SHP77 treated with DMSO at 0.1 percent for 48 hours (cell line): ENCODE measurements around the gene CEP70.
"Not testable (repeated sequence)": the region's sequence is repeated elsewhere in the genome, so short reads cannot be mapped to it uniquely, and the experiment has no call there.

Source experiments
- DNase-seq: peaks from one replicate; lab custom pipeline; 2025; lab: John Stamatoyannopoulos, UW

The CEP70 gene

DNA sequence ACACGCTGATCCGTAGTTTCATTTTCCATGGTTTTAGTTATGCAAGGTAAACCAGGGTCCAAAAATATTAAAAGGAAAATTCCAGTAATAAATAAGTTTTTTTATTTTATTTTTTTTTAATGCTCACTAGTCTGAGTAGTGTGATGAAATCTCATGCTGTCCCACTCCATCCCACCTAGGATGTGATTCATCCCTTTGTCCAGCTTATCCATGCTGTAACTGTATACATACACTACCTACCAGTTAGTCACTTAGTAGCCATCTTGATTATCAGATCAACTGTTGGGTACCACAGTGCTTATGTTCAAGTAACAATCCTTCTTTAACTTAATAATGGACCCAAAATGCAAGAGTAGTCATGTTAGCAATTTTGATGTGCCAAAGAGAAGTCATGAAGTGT is 84.5 kb downstream of the CEP70 start:
- DNase-seq: no peak

DNA sequence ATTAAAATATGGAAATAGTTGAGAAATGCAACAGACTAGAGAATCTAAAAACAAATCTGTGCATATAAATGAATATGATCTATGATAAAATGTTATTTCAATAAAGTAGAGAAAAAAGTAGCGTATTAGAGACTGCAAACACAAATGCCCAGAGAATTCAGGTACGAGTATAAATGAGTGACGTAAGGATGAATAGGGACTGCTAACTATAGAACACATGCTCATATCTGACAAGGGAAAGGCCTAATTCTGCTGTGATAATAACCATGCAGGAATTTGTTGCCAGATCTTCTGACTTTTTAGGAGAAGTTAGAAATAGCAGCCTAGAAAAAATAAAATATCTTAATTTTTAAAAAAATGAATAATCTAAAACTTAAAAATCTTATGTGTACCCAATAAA is 86.5 kb downstream of the CEP70 start:
- no peak for DNase-seq

DNA sequence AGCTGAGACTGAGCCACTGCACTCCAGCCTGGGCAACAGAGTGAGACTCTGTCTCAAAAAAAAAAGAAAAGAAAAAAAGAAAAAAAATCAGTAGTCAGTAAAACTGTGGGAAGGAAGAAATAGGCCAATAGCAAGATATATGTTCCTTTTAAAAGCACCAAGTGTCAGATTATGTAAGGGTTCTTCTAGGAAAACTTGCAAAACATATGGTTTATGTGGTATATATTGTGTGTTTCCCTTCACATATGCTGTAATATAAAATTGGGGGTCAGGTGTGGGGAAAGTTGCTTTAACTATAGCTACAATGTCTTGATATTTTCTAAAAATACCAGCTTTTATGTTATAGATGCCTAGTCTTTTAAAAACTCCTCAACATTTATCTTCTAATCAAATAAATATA is 95.1 kb downstream of the CEP70 start:
- DNase-seq: no peak

DNA sequence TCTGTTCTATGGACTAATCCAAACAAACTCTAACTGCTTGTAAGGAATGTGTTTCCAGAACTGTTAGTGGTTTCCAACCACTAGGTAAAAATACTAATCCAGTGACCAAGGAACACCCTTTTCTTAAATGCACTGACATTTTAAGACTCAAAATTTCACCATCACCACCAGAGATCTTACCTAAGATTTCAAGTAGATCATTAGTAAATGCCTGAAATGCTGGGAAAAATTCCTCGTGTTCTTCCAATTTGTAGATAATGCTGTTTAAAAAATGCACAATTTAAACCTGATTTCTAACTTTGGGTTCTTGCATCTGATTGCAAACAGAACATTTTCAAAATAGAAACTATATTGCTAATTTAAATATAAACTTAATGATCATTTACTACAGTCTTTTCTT is 96.2 kb downstream of the CEP70 start:
- no peak for DNase-seq

DNA sequence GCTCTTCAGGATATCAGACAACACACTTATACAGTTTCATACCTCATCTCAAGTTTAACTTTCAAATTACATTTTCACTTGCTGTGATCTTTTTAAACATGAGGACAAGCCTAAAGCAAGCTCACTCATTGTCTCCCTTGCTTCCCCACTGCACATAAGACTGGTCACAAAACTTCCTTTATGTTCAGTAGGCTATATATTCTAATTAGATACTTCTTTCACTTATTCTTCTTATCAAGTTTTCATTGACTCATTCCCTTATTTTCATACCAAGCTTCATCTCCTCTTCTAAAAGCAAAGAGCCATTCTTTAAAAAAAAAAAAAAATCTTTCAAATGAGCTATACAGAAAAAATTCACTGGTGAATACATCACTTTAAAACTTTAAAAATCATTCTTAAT is 97.0 kb downstream of the CEP70 start:
- no peak for DNase-seq

DNA sequence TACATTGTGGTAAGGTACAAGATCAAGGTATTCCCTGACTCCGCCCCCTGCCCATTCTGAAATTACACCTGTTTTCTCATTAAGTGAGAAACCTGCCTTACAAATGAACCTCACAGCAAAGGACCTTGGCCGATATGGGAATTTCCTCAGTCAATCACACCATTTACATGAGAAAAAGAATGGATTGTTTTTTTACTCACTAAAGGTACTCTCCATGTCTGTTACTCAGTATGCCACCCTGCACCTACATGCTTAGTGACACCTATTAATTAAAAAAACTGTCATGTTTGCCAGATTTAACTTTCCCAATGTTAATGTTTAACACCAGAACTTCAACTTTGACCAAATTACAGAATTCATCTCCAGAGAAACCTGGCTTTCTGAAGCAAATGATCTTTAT is 97.6 kb downstream of the CEP70 start:
- no peak for DNase-seq

DNA sequence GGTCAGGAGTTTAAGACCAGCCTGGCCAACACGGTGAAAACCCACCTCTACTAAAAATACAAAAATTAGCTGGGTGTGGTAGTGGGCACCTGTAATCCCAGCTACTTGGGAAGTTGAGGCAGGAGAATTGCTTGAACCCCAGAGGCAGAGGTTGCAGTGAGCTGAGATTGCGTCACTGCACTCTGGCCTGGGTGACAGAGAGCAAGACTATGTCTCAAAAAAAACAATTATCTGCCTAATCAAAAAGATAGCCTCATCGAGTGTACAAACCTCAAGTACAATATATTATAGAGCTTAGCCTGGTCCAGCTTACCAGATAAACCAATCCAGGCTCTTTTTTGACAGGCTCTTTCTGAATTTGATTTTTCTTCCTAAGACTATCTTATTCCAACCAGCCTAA is 98.4 kb downstream of the CEP70 start:
- not testable (repeated sequence) for DNase-seq

DNA sequence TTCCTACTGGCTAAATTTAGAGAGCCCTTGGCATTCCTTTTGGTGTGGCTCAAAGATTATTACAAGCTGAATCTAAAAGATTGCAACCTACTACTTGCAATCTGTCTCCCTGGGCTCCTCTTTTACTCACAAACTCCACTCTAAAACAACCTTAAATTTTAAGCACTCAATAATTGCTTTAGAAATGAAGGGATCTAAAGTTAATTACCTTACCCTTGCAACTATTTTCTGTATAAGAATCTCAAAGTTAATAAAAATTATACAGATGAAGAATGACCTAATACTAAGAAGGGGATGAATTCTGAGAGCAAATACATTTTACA is 99.5 kb downstream of the CEP70 start:
- no peak for DNase-seq

DNA sequence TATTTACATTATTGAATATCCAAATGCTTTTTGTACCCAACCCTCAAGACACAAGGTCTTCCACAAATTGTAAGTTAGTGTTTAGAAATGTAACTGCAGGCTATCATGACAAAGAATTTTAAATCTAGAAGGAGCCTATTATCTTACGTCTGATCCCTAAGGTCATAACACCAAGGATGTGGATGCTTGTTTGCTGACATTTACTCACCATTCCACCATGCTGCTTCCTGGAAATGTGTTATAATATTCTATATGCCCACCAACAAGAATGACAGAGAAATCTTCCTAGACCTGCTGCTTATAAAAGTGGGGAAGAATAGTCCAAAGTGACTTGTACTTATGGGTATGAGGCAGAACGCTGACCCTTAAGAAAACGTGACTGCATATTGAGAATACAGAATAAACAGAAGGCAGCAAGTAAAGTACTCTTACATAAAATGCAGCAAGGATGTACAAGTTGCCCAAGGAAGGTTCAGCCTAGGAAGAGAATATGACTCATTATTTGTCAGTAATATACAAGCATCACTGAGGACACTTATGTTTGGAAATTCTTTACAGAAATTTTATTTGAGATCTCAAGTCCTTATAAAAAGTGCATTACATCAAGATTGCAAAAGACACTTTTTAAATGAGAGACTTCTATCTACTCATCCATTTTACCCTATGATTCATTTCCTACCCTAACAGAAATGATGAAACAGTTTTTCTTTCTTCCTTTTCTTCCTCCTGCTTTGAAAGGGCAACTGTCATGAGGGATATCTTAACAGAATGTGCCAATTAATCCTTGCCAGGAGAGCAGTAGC is 100.1 kb downstream of the CEP70 start:
- no peak for DNase-seq

DNA sequence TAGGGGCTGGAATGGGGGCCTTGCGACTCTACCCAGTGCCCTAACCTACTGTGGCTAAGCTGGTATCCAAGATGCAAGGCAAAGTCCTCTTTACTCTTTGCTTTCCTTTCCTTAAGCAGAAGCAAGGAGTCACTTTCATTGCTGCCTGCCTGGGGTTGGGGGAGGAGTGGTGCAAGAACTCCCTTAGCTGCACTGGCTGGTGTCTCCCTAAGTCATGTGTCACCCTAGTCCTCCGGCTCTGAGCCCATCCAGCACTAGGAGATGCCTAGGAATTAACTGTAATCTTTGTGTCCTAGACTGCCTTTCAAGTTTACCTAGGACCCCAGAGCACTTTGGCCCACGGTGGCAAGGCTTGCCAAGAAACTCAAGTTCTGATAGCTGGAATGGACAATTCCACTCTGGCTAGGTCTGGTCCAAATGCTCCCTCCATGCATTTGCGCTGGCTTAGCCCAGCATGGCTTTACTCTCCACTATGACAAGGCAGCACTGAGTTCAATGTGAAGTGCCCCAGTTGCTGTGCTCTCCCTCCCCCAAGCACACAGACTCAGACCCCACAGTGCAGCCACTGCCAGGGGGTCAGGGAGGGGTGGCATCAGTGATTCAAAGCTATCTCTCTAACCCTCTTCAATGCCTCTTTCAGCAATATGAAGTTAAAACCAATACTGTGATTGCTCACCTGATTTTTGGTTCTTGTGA is 100.9 kb downstream of the CEP70 start:
- no peak for DNase-seq

DNA sequence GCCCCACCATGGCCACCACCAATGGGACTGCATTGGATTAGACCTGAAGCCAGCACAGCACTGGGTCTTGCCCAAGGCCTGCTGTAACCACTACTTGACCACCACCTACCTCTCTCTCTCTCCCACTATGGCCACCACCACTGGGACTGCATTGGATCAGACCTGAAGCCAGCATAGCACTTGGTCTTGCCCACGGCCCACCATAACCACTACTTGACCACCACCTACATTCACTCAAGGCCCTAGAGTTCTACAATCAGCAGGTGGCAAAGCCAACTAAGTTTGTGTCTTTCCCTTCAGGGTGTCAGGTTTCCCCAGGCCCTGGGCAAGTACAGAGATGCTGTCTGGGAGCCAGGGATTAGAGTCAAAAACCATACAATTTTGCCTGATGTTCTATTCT is 102.1 kb downstream of the CEP70 start:
- DNase-seq: no peak

DNA sequence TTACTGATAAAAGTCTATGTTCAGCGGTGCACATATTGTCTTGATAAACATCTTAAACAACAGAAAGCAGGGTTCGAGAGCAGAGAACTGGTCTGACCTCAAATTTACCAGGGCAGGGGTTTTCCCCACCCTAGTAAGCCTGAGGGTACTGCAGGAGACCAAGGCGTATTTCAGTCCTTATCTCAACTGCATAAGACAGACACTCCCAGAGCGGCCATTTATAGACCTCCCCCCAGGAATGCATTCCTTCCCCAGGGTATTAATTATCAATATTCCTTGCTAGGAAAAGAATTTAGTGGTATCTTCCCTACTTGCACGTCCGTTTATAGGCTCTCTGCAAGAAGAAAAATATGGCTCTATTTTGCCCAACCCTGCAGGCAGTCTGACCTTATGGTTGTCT is 107.5 kb downstream of the CEP70 start:
- DNase-seq: not testable (repeated sequence)

DNA sequence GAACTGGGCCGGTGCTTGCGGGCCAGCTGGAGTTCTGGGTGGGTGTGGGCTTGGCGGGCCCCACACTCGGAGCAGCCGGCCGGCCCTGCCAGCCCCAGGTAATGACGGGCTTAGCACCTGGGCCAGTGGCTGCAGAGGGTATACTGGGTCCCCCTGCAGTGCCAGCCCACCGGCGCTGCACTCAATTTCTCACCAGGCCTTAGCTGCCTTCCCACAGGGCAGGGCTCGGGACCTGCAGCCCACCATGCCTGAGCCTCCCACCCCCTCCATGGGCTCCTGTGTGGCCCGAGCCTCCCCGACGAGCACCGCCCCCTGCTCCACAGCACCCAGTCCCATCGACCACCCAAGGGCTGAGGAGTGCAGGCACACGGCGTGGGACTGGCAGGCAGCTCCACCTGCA is 109.4 kb downstream of the CEP70 start:
- not testable (repeated sequence) for DNase-seq

DNA sequence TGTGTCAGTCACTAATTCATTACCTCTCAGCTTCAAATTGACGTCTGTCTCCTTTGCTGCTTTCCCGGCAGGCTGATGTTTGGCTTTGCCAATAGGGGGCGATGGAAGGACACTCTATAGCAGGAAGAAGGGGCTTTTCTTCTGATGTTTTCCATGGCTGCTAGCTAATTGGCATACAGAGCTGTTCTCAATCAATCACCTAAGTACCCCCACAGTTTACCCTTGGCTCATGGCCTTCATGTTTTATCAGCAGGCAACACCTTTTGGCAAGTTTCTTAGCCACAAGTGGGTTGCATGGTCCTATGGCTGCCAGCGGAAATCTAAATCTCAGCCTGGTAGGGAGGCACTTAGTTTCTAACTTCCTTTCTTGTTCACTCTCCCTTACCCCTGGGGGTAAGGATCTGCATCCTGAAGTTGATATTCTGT is 114.6 kb downstream of the CEP70 start:
- DNase-seq: no peak

DNA sequence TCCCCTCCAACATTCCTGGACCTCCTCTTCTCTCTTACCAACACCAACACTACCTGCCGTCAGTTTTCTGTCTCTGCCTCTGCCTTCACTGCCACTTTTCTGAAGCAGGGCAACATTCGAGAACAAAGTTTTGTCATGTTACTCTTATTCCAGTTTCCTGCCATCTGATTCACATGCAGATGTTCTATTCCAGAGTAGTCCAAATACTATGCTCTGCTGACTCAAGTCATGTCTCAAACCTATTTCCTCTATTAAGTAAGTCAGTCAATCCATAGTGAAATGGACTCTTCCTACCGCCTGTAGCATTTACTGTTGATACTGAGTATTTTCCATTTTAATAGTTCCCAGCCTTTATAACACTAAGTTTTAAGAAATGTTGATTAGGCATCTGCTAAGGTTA is 116.3 kb downstream of the CEP70 start:
- DNase-seq: no peak

DNA sequence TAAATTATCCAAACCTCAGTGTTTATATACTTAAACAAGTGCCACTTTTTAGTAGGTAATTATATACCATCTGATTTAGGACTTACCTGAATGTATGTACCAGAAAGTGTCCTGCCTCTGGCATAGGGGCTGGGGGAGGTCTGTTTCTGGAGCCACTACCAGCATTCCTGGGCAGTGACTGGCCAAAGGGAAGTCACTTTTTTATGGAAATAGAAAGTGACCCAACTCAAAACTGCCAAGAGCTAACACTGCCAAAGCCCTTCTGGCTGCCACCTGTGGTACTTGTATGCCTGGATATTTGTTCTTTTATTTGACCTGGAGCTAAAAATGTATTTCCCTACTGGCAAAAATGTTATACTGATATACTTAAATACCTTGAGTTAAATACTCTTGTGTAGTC is 116.9 kb downstream of the CEP70 start:
- DNase-seq: no peak

DNA sequence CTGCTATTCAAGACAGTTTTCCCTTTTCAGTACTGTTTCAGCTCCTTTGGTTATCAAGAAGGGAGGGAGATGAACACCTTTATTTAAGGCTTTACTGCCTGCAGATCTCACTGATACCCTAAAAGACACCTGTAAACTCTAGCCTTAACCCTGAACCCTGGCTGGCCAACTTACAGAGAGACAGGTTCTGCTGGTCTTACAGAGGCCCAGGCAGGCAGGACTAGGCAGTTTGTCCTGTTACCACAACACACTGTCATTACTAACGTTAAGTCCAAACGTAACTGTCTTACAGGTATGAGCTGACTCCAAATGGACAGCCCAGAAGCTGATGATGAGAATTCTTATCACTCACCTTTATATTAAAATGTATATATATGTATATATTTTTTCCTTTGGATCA is 117.5 kb downstream of the CEP70 start:
- no peak for DNase-seq

DNA sequence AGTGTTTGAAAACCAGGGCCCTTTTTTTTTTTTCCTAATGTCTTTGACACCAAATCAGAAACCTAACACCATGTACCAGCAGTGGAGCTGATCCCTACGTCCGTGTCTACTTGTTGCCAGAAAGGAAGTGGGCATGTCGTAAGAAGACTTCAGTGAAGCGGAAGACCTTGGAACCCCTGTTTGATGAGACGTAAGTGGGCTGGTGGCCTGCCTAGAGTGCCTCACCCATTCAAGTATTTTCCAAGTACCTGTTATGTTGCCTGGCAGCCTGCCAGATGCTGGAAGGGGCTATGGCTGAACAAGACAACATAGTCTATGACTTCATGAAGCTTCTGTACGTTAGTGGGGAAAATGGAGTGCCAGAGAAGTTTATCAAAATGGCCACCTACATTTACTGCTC is 119.9 kb downstream of the CEP70 start:
- no peak for DNase-seq

DNA sequence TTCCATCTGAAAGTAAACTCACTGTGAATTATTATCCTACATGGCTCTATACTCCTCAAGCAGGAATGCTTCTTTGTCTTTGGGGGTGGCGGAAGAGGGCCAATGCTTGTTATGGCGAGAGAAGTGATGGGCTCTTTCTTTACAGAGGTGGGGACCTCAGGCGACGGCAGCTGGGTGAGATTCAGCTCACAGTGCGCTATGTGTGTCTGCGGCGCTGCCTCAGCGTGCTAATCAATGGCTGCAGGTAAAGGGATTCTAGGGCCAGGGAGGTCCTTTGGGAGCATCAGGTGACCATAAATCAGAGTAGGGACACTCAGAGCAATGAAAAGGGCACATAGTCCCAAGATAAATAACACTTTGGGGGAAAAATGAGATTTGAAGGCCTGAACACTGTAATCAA is 120.7 kb downstream of the CEP70 start:
- no peak for DNase-seq

DNA sequence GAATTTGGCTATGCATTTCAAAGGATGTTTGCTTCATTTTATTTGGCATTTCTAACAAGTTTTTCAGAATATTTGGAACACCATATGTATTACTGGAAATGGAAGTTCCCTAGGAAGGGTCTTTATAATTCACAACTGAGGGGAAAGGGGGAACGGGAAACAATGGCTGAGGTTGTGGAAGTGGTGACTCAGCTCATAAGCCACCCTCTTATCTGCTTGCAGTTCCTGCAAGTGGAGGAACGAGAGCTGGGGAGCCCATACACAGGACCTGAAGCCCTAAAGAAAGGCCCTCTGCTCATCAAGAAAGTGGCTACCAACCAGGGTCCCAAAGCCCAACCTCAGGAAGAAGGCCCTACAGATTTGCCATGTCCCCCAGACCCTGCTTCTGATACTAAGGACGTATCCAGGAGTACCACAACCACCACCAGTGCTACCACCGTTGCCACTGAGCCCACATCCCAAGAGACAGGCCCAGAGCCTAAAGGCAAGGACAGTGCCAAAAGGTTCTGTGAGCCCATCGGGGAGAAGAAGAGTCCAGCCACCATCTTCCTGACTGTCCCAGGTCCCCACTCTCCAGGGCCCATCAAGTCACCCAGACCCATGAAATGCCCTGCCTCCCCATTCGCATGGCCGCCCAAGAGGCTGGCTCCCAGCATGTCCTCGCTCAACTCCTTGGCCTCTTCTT is 121.8 kb downstream of the CEP70 start:
- no peak for DNase-seq

DNA sequence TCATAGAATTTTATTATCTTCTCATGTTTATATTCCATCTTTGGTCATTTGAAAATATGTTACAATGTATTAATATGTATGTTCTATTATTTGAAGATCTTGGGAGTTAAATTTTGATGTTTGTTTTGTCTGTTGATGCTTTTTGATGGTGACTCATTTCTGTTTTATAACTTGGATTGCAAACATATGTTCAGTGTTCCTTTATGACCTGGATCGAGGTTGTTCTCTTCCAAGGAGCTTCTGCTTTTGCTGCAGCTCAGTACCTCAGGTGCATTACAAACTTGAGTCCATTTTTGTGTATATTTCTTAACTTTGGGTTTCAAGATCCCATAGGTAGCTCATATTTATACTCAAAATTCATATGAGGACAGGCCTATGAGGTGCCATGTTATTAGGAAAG is 122.6 kb downstream of the CEP70 start:
- no peak for DNase-seq

DNA sequence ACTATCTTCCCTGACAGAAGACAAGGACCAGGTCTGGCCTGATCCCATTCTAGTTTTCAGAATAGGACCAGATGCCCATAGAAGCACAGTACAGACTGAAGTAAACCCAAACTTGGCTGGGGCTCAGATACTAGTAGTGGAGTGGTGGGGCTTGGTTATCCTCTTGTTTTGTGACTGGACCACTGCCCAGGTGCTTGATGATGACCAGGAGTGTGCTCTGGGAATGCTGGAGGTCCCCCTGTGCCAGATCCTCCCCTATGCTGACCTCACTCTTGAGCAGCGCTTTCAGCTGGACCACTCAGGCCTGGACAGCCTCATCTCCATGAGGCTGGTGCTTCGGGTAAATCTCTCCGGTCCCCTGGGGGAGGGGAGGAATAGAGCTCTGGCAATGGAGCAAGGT is 123.4 kb downstream of the CEP70 start:
- no peak for DNase-seq

DNA sequence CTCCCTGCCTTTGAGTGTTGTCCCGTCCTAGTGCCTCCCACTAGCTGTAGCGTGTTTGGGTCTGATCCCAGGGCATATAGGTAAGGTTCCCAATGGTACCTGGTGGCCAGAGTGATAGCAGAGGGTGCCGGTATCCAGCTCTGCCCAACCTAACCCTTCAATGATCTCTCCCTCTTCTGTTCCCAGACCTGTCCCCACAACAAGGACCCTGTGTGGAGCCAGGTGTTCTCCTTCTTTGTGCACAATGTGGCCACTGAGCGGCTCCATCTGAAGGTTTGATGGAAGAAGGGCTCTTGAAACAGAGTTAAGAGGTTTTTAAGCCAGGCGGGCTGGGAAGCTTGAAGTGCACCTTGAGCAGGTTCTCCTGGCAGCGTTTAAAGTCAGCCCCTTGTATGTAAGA is 124.2 kb downstream of the CEP70 start:
- DNase-seq: no peak
